Mucosa of gallbladder (tissue), 1 donor: ENCODE results near the gene PHLDB2. TPM values are rescaled to one million over a fixed set of nuclear protein-coding genes. Genes with fewer than 3 reads are reported as not detected.
A peak's percentile ranks its signal among the peaks of the same experiment; 100 is the strongest.

Experiments used
- DNase-seq: peaks from one replicate; pipeline ENCODE4 v3.0.0-alpha.2; 2020; ENCODE audit warnings: low spot score
- total RNA-seq: library from RNA; stranded (reverse); gene quantifications from one replicate; pipeline ENCODE4 v1.2.1, GENCODE V29; 2021
- donor health status: DM: no; HTN: no; CAD: no.

Gene PHLDB2
- total RNA-seq, 1 donor from 2014 or later, result 36.4 TPM

DNA sequence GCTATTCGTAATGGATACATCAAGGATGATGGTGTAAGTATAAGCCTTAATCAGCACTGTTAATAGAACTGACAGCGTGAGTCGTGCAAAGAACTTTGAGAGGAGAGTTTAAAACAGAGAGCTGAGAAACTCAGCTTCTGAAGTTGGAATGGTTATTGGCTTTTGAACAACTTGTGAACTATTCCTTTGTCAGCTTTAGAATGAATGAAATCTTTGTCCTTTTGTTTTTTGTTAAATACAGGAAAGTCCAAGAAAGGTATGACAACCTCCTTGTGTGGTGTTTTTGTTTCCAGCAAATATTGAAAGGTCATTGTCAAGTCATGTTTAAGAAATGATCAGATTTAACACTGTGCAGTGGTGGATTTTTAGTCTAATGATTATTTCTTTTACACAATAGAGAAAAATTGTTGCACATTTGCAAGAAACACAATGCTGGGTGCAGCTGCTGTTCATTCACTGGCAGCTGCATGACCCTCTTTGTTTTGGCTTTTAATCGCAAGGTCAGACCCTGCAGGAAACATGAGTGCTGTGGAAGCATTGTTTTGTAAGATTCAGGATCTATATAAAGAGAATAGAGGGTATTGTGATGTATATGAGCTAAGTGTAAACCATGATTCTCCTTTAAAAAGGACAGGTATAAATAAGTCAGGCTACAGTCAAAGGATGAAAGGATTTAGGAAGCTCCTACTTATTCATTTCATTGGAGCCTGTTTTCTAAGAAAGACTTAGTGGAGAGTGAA, 98.1 kb downstream of the PHLDB2 start:
- no peak for DNase-seq

DNA sequence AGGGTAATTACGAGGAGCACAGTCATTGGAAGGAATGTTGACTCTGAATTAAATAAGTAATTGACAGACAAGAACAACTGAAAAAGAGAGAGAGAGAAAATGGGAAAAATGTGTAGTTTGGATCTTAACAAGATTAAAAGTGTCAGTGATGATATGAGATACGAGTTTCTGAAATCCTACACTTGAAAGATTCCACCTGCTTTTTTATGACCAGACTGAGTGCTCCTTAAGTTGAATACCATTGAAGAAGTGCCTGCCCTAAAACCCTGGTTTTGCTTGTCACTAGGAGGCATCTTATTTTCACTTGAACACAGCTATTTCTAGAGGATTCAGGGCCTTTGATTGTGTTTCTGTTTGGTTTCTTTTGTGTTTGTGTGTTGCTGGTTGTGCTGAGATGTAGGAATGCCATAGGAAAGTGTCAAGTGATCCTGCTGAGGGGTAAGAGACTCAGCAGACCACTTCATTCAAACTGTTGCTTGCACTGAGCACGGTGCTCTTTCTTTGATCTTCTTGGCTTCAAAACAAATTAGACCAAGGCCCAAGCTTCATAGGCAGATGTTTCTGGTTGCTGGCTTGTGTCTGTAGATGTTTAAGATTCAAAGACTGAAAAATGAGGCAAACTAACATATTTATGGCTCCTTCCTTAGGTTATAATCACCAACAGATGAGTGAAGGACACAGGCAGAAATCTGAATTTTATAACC, 102.5 kb downstream of the PHLDB2 start:
- DNase-seq, result no peak

DNA sequence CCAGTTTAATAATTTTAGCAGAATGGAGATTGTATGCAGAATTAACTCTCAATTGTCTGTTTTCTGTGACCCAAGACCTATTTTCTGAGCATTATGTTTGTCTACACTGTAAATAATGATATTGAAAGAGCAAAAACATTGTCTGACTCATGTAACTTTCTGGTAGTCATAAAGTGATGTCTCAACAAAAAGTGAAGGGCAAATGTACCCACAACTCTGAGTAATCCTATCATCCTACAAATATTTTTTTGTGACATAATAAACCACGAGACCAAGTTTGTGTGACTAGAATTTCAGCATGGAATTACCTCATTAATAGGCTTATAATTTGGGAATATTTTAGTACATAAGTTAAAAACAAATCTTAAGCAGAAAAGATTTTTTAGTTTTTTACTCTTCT, 104.4 kb downstream of the PHLDB2 start:
- no peak for DNase-seq

DNA sequence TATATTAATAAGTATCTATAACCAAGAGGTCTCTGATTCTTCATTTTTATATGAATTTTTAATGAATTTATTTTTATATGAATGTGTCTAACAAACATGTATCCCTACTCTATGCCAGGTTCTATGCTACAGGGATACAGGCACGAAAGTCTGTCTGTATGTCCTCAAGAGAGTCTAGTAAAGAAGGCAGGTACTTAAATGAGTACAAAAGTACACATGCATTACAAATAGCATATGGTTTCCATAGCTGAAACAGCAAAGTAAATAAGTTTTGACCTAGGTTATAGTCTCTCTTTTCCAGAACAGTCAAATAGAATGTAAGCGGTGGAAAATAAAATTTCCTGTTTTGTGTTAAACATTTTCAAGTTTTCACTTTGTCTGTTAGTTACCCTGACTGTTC, 106.4 kb downstream of the PHLDB2 start:
- DNase-seq, result no peak

DNA sequence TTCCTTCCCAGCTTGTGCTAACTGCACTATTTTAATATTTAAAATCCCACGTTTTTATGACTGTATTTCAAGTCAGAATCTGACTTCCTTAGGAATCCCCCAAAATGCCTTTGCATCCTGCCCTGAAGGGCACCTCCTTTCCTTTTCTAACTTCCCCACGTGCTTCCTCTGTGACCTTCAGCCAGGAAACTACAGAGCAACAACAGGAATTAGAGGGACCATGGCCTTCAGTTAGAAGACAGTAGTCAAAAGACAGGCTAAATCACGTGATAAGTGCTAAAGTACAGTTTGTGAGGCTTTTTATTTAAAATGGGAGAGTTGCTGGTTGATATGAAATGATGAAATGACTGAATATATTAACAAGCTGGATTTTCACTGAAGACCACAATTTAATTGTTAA, 108.0 kb downstream of the PHLDB2 start:
- no peak for DNase-seq

DNA sequence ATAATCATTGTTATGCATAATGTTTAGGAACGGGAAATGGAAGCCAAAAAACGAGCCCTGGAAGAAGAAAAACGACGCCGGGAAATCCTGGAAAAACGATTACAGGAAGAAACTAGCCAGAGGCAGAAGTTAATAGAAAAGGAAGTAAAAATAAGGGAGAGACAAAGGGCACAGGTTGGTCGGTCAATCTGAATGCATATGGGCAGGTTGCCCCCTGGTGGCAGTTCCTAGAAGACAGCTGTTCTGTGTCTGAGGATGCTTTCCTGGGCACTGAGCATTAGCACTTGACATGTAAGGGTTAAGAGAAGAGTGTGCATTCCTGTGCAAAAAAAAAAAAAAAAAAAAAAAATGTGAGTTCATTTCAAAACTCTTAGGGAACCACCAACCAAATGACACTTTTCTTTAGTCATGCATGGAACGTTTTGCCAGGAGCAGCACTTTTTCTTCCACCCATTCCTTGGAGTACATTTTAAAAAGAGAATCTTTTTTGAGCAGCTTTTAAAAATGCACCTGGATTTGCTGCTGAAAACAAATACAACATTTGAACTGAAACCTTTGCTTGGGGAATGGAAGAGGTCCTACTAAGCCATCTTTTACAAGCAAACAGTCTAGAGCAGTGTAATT, 108.7 kb downstream of the PHLDB2 start:
- DNase-seq, result peak; percentile 90

DNA sequence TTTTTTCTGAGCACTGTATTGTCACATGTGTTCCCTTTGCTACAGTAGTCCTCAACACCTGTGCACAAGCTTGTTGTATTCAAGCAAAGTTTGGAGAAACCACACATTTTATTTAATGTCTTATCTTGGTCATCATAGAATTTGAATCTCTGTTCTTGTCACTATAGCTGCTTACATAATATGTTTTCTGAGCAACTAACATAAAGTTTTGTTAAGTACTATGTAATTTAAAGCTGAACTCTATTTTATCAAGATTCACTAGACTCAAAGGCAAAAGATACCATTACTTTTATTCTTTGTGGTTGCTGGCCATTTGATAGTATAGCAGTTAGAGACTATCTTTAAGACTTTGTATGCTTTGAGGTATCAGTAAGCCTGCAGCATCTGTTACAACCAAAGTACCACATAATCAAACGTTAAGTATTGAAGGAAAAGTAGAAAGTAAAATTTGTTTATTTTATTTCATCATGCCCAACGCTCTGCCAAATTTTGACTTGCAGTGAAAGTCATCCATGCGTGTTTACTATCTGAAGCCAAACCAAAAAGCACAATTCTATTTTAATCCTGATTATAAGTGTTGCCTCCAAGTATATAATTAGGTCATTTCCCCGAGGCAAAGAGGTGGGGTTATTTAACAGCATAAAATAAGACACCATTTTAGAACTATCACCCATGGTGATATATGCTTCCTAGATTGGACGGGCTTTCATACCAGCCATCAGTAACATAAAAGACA, 109.4 kb downstream of the PHLDB2 start:
- DNase-seq, result no peak

DNA sequence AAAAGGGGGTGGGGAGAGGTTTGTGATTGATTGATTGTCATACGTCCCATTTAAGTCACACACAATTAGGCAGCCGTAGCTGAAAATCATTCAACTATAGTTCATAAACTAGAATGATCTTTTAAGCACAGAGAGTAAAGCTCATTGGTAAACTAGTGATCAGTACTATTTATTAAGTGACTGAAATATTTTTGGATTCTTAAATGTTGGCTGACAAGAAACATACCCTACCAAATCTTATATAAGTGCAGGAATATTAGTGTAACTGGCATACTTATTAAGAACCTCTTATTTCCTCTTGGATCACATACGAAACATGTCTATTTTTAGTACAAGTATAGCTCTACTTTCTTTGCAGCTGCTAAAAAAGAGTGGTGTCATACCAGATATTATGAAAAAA, 111.3 kb downstream of the PHLDB2 start:
- no peak for DNase-seq

DNA sequence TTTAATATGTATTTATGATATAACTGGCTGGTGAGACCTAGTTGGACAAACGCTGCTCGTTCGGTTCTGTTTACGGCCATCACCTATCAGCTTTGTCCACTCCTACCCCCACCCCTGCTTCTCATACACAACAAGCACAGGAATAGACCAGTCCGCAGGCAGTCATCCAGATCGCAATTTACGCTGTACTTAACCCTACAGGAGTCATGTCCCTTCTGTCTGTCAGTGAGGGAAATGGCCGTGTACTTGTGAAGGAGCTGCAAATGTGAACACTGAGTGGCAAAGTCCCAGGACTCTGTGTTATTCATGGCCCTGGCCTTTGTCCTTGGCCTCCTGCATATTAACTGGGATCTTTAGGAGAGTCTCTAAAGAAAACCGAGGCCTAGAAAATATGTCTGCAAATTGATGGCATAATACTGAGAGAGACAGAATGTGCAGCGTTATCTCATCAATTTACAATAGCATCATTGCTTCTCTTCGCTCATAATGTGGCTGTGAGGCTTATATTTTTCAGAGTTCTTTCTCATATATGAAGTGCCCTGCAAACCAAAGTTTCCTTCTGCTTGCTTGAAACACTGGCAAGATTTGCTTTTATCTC, 112.6 kb downstream of the PHLDB2 start:
- no peak for DNase-seq

DNA sequence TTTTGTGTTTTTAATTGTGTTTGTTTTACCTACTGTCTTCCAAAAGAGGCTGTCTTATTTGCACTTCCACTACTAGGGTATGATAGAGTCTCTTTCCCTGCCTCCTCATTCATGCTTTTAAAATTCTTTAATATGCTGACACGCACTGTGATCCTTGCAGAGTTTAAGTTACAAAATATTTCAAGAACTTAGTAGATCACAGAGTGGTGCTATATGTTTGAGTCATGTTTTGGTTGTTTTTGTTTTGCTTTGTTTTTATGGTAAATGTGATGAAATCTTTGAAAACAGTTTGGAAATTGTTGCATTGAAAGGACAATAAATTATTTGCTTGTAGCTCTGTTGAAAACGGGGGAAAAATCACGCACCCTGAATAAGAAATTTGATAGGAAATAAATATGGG, 113.8 kb downstream of the PHLDB2 start:
- no peak for DNase-seq

DNA sequence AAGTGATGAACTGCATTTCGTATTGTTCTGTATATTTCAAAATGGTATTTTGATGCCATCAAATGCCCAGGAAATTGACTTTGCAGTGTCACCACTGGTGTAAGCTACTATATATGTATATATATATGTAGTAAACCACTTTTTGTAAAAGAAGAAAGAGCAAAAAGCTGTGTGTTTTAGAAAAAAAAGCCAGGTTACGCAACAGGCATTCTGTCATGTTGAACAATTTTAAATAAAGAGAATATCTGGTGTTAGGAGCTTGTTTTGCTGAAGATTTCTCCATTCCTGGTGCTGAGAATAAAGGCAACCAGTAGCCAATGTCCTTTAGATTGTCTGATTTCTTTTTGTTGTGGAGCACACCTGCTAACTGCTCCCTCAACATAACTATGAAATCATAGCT, 116.1 kb downstream of the PHLDB2 start:
- DNase-seq, result no peak

DNA sequence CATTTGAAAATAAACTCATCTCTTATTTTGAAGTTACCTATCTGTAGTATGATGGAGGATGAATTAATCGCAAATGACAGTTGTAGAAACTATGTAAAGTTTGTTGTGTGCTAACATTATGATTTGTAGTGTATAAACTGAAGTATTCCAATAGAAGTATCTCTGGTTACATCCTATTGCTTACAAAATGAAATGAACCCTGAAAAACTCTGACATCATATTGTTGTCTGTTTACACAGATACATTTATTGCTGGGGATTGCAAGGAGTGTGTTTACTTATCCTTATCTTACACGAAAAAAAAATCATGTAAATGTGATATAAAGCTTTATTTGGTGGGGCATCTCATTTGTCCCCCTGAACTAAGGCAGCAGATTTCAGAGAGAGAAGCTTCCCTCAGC, 117.2 kb downstream of the PHLDB2 start:
- DNase-seq, result no peak

DNA sequence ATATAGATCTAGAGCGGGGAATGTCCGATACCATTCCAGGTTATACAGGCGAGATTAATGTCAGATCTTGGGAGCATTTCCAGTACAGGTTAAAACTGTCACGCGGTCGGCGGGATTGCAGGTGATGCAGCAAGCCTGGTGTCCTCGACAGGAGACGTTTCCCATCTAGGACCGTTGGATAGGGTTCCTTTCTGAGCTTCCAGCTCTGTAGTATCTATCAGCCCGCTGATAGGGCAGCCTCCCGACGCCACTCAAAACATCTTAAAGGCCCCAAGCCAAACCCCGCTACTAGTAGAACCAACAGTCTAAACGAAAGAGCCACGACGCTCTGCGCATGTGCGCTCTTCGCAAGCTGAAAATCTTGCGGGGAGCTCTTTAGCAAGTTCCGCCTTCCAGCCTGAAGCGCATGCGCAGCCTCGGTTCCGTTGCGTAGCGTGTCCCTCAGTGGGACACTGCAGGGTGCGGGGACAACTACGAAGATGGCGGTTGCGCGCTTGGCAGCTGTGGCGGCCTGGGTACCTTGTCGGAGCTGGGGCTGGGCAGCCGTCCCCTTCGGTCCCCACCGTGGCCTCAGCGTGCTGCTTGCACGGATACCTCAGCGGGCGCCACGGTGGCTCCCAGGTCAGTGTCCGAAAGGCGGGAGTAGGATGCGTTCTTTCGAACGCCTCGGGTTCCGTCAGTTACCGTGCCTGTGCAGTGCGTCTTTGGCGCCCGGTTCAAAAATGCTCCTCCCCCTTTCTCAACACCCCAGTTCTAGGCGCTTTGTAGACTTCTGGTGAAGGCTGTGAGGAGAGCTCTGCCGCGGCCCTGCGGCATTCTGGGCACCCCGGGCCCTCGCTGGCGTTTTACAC, 119.7 kb downstream of the PHLDB2 start, which contains the start of gene ABHD10:
Gene ABHD10 (plus strand): TSS at position 444 of the 851 bp plus-strand sequence. CDS start 36 bp downstream, at position 480.
- DNase-seq, result peak; percentile 97

DNA sequence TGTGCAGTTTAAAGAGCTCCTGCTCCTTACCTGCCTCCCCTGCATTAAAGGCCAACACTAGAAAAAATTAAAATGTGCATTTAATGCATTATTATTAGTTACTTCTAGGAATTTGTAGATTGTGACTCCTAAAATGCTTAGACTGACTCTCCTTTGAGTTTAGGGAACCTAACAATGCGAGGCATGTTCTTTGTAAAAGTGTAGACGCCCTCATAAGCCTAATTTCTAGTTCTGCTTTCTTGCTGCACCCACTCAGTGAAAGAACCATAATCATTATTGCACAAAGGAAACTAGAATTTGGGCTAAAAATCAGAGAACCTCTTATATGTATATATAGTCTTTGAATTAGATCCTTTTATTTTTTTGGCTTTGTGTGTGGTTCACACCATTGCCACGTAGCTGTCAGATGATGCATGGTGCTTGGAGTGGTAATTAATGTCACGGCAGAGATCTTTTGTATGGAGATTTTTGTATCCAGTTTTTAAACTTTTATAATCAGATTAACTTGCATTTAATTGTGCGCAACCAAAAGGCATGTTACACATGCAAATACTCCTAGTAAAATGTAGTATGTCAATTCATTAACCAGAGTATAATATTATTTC, 120.5 kb downstream of the PHLDB2 start:
- no peak for DNase-seq

DNA sequence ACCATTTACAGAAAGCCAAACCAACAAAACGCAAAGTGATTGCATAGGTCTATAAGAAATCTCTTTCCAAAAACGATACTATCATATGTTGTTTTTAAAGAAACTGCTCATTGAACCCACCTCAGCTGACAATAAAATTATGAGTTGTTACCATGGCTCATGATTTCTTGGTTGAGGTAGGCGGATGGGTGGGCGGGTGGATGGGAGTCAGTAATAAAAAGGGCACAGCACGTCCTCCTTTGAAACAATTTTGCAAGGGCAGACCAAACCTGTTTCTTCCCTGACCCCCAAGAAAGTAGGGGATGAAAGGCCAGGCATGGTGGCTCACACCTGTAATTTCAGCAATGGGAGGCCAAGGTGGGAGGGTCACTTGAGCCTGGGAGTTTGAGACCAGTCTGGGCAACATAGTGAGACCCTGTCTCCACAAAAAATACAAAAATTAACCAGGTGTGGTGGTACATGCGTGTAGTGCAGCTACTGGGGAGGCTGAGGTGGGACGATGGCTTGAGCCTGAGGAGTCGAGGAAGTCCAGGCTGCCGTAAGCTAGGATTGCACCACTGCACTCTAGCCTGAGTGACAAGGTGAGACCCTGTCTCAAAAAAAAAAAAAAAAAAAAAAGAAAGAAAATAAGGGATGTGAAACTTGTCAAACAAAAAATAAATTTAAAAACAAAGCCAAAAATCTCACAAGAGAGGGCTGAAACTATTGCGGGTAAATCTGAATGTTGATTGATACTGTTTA, 121.8 kb downstream of the PHLDB2 start:
- DNase-seq, result no peak

DNA sequence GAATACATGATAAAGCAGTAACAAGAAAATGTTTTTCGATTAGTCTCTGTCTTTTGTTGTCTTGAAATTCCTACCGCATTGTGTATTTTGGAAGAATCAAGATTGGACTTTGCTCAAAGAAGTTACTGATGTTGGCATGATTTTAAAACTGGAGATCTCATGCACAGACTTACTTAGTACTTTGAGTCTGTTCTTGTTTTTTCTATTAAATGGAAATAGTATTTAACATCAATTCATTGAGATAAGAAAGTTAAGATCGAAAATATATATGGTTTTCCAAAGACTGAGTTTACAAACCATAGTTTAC, 122.3 kb downstream of the PHLDB2 start:
- DNase-seq, result no peak

DNA sequence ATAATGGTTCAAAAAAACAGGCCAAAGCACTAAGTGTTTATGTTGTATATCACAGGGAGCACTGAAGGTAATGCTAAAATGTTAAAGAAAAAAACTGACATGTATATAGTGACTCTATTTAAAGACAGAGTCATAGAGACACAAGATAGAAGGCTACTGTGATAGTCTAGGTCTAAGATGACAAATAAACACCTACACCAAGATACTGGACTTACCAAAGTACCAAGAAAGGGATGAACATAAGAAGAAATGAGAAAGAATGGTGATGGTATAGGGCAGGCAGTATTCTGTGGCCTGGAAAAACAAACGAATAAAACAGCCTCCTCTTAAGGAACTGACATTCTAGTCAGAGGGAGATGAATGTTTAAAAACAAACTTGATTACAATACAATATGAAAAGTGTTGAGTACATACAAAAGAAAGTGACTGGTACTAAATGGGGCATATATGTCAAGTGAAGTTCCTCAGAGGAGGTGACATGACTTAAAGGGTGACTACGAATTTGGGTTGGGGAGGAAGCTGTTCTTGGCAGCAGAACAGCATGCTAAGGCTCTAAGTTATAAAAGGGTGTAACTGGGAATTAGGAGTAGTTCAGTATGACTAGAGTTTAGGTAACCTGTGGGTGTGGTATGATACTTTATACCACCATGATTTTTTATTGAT, 125.7 kb downstream of the PHLDB2 start:
- DNase-seq, result no peak

DNA sequence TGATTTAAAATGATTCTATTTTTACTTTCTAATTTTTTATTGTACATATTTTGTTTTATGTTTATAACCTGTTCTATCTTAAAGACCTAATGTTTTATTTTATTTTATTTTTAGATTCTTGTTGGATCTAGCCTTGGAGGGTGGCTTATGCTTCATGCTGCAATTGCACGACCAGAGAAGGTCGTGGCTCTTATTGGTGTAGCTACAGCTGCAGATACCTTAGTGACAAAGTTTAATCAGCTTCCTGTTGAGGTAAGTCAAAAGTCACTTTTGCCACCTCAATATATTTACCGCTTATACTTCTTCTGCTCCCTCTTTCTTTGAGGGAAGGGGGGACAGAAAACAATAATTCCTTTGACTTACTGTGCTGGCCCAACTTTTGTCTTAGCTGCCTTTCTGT, 127.7 kb downstream of the PHLDB2 start:
- no peak for DNase-seq

DNA sequence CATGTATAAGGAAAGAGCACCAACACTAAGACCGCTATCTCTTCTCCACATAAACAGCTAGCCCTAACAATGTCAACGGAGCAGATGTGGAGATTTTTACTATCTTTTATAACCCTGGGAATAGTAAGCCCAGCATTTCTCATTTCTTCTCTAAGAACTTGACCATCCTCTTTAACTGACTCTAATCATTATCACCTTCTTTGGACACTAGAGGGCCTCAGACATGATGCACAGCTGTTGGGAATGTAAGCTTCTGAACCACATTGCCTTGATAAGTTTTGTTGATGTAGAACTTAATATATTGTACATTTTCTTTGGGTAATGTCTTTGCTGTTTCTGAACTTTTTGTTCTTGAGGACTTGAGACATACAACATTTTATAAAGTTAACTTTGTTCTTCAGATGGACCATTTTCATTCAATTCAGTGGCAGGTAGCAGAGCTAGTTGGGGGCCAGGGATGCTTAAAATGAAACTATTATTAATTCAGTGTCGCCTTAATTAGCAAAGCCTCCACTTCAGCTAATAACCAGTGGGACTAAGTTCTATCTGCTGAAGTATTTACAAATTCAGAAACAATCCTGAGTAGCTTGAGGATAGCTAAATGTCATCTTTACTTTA, 130.1 kb downstream of the PHLDB2 start:
- no peak for DNase-seq
